AG09319 (cell line): ENCODE results near the gene DARS1.

Experiments used
- DNase-seq: peaks from one replicate; pipeline ENCODE4 v3.0.0-alpha.2; 2010; ENCODE audit warnings: low read depth; ENCODE audit errors: extremely low read depth
- TF ChIP-seq, protein P1 (sequence below): IDR thresholded peaks from 2 replicates; pipeline ENCODE4 v1.5.1; 2011; ENCODE audit warnings: low read depth, mild to moderate bottlenecking, inconsistent platforms, low read length, moderate library complexity

DARS1 gene

DNA sequence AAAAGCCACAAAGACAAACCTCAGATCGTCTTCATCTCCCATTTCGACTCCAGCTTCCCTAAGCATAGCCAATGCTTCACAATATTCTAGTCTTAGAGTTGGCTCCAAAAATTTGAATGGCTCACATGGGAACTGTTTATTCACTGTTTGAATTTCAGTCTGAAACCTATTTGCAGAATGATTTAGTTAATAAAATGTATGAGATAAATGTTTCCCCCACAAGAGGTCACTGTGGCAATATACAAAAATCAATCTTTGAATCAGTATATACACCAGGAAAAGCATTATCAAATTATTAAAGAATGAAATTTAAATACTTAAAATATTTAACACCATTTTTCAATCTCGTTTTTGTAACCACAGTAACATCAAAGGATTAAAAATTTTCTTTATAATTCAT, 69.2 kb downstream of the DARS1 start:
- DNase-seq = peak; percentile 3
- TF ChIP-seq, protein P1, sequence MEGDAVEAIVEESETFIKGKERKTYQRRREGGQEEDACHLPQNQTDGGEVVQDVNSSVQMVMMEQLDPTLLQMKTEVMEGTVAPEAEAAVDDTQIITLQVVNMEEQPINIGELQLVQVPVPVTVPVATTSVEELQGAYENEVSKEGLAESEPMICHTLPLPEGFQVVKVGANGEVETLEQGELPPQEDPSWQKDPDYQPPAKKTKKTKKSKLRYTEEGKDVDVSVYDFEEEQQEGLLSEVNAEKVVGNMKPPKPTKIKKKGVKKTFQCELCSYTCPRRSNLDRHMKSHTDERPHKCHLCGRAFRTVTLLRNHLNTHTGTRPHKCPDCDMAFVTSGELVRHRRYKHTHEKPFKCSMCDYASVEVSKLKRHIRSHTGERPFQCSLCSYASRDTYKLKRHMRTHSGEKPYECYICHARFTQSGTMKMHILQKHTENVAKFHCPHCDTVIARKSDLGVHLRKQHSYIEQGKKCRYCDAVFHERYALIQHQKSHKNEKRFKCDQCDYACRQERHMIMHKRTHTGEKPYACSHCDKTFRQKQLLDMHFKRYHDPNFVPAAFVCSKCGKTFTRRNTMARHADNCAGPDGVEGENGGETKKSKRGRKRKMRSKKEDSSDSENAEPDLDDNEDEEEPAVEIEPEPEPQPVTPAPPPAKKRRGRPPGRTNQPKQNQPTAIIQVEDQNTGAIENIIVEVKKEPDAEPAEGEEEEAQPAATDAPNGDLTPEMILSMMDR = peak; percentile 34

DNA sequence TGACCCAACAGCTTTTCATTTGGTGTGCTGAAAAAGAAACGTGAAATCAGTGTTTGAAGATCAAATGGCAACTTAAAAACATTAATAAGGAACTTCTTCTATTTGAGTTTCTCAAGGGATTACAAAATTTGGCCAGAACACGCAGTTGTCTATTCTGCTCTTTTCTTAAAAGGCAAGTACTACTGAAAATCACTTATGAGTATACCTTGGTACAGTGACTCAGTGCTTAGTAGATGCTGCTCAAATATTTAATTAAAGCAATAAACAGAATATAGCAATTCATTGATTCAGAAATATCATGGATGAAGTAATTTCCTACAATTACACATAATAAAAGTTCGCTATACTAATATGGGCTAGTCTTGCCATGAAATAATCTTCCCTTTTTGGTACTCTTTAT, 70.9 kb downstream of the DARS1 start:
- DNase-seq = no peak
- TF ChIP-seq, protein P1 = no peak

DNA sequence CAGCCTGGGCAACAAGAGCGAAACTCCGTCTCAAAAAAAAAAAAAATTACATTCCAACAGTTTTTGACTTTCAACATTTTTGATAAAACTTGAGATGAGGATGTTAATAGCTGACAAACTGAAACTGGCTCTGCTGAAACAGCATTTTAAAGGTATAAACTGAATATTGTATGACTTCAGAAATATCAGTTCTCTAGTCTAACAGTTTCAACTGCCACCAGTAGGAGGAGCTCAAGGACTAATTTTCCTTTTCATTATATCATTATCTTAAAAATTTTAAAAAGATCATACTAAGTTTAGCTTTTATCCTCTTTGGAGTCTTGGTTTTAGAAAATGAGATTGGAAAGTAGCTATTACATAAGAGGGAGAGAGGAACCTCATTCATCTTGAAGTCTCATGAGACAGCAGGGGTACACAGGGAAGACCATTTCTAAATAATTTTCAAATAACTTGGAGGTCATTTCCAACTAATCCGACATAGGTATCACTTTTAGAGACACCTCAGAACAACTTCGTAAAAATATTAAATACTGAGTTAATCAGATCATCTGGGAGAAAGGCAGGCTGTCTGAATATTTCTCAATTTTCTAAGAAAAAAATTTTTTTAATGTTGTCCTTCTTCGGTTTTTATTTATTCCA, 71.6 kb downstream of the DARS1 start:
- peak; percentile 10 for DNase-seq
- TF ChIP-seq, protein P1 = peak; percentile 68

DNA sequence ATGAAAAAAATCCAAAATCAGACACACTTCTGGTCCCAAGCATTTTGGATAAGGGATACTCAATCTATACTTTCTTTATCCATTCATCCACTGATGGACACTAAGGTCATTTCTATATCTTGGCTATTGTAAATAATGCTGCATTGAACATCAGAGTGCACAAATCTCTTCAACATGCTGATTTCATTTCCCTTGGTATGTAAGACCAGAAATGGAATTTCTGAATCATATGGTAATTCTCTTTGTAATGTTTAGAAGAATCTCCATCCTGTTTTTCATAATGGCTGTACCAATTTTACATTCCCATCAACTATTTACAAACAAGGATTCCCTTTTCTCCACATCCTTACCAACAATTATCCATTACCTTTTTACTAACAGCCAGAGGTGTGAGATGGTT, 75.5 kb downstream of the DARS1 start:
- DNase-seq = peak; percentile 2
- TF ChIP-seq, protein P1 = no peak

DNA sequence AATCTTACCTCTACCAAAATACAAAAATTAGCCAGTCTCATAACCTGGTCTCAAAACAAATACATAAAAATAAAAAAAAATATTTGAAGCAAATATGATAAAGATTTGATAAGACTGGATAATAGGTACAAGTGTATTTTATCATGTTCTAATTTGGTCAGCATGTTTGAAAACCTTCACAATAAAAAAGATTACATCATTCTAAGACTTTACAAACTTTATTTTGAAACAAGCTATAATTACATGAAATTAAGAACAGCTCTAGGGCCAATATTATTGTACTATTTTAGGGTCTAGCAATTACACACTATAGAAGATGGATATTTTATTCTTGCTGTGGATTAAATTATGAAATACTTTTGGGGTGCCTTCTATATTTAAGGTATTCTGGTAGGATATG, 79.7 kb downstream of the DARS1 start:
- TF ChIP-seq, protein P1 = no peak
- no peak for DNase-seq

DNA sequence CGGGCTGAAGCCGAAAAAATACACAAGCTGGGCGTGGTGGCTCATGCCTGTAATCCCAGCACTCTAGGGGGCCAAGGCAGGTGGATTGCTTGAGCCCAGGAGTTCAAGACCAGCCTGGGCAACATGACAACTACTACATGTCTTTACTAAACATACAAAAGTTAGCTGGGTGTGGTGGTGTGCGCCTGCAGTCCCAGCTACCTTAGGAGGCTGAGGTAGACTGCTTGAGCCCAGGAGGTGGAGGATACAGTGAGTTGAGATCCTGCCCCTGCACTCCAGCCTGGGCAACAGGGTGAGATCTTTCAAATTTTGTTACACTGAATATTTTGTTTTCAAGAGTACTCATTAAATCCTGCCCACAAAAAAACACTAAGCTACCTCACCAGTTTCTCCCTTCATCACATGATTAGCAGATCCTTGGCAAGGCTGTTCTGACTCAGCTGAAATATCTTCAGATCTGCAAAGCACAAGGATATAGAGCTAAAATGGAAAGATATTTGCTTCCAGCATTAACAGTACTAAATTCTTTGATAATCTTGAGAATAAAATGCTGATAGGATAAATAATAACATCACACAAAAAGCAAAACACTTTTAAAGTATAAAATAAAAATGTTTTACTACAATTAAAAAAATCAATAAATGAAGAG, 81.0 kb downstream of the DARS1 start:
- TF ChIP-seq, protein P1 = no peak
- DNase-seq = peak; percentile 3

DNA sequence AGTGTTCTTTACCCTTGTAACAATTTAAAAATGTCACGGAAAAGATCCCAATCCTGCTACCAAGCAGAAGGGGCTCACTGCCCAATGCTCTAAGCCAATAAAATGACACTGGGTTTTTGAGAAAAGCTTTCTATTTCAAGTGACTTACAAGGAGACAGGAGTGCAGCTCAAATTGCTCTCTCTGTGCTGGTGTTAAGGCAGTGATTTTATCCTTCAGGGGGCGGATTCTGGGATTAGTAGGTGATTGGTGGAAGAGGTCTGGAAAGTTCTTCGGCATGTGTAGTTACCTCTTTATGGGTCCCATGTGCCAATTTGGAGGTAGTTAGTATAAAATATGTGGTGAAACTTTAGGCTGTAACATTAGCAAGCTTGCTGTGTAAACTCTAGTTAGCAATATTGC, 81.8 kb downstream of the DARS1 start:
- no peak for DNase-seq
- TF ChIP-seq, protein P1 = no peak
